Vagina (tissue), 2 donors: ENCODE measurements around the gene CLDN16.

ENCODE experiments used
- POLR2AphosphoS5 ChIP-seq, 2 donors: sonication (generic); formaldehyde crosslinking; IDR thresholded peaks; one replicate each; pipeline ENCODE4 v1.9.0; 2017; ENCODE audit warnings: antibody characterized with exemption in 2 of 2, mild to moderate bottlenecking in 2 of 2, low read depth in 1 of 2; ENCODE audit not compliant: insufficient read depth in 1 of 2
- TF ChIP-seq, protein P1 (sequence below), 3 experiments: fragments of 450-650 bp in 2 of 3; fragments of 200-600 bp in 1 of 3; sonication (generic) in 1 of 3; IDR thresholded peaks; one replicate each; pipeline ENCODE4 v1.5.1; 2017 to 2019; ENCODE audit warnings: antibody characterized with exemption in 3 of 3, mild to moderate bottlenecking in 2 of 3, moderate library complexity in 2 of 3

DNA sequence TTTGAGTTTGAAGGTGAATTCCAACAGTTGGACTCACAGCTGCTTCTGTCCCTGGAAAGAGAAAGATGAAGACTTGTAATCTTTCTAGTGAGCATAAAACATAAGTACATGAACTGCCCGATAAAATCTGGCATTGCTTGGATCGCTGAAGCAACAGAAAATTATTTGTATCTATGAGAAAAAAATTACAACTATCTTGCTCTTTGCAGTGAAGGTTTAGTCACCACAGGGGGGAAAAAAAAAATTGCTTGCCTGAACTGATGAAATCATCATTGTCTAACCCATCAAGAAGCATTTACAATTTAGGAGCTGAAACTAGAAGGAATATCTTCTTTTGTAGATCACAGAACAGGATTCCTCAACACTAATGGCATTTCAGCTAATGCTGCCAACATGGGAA is 41.7 kb downstream of the CLDN16 start:
- TF ChIP-seq, protein P1, sequence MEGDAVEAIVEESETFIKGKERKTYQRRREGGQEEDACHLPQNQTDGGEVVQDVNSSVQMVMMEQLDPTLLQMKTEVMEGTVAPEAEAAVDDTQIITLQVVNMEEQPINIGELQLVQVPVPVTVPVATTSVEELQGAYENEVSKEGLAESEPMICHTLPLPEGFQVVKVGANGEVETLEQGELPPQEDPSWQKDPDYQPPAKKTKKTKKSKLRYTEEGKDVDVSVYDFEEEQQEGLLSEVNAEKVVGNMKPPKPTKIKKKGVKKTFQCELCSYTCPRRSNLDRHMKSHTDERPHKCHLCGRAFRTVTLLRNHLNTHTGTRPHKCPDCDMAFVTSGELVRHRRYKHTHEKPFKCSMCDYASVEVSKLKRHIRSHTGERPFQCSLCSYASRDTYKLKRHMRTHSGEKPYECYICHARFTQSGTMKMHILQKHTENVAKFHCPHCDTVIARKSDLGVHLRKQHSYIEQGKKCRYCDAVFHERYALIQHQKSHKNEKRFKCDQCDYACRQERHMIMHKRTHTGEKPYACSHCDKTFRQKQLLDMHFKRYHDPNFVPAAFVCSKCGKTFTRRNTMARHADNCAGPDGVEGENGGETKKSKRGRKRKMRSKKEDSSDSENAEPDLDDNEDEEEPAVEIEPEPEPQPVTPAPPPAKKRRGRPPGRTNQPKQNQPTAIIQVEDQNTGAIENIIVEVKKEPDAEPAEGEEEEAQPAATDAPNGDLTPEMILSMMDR (IDR thresholded peaks at IDR 0.05), result no peak
- TF ChIP-seq POLR2AphosphoS5 (IDR thresholded peaks at IDR 0.05; ENCODE audit: insufficient read depth in 1 of 2, low read depth in 1 of 2), result no peak
